GM04503 (cell line): Measurements from ENCODE around the gene RHOU.

Source experiments
- DNase-seq: peaks from one replicate; pipeline ENCODE4 v3.0.0-alpha.2; 2012; ENCODE audit warnings: low read depth

RHOU gene

DNA sequence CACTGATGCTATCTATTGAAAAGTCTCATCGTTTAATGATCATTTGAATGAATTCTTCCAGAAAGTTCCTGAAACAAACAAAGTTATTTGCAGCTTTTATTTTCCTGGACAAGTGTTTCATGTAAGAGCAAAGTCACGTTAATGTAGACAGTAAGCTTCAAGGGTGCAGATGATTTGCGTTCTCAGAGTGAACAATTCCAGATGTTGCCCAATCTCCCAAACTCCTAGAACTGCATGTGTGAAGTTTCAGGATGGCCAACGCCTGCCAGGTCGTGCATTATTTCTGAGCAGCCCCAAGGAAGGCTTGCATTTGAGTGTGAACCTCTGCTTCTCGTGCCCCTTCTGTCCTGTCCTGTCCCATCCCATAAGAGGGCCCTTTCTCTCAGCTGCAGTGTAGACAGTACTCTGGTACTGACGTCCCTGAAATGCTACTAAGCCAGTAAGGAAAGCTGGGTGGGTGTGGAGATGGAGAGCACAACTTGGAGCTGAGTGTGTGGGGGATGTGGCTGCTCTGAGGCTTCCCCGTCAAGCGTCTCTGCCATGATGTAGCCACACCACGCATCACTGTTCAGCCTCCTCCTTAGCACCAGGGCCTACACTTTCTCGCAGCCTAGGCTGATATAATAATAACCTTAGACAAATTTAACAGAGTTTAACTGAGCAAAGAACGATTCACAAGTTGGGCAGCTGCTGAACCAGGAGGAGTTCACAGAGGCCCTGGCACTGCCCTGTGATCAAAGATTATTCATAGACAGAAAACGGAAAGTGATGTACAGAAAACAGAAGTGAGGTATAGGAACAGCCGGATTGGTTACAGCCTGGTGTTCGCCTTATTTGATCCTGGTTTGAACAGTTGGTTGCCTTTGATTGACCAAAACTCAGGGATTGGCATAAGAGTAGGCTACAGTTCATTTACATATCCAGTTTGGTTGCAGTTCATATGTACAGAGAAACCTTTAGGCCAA is 50.4 kb downstream of the RHOU start:
- DNase-seq = no peak

GRCh38 chr1:228786361-228787129 is 51.3 kb downstream of the RHOU start:
- DNase-seq = no peak

DNA sequence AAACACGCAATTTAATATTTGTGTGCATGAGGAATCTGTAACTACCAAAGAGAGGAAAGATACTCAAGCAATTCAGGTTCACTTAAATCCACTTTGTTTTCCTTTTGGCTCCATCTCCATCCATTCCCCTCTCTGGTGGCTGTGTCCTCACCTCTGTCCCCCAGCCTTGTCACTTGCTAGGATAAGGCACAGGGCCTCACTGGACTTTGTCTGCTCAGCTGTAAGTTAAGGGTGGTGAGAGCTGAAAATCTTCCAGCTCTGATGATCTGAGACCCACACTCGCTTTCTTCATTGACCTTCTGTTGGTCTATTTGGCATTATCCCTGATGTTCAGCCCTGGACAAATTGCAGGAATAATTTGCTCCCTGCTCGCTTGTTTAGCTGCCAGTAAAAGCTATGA is 56.5 kb downstream of the RHOU start:
- DNase-seq = no peak

DNA sequence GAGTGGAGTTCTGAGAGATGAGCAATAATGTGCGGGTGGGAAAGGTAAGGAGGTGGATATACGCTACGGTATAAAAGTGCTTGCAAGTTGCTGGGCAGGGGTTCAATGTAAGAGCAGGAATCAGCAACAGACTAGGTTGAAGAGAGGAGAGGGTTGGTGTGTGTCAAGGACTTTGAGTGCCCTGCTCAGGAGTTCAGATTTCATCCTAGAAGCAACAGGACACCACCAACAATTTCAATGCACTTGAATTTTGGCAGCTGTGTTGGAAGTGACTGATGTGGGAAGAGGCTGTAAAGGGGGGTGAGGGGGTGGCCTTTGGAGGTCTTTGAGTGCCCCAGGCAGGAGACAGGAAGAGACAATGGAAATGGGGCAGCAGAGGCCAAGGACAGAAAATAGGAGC is 57.3 kb downstream of the RHOU start:
- no peak for DNase-seq

DNA sequence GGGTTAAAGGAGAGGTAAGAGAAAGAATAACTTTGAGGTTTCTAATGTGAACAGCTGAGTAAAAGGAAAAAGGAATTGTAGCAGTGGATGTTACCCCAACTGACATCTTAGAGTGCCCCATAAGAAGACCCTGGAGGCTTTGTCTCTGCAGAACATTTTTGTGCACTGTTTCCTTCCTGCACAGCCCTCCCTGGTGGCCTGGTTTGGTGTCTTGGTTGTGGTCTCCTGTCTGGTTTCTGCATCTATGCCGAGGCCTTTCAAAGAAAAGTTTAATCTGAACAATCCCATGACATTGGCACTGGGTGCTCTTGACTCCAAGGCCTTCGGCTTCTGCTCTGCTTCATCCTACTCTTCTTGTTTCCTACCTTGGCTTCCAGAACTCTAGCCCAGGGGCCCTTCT is 57.8 kb downstream of the RHOU start:
- DNase-seq = no peak

DNA sequence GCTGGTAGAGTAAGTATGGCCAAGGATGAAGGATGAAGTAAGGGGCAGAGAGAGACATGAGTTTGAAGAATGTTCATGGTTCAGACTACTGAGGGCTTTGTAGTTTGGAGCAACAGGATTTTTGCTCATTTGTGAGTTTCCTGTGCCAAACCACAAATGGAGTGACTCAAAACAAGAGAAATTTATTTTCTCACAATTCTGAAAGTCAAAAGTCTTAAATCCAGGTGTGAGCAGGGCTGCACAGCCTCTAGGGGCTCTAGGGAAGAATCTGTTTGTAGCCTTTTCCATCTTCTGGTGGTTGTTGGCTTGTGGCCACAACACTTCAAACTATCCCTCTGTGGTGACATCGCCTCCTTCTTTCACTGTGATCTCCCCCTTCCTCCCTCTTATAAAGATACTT is 58.9 kb downstream of the RHOU start:
- DNase-seq = no peak

GRCh38 chr1:228794810-228795209 is 59.5 kb downstream of the RHOU start:
- no peak for DNase-seq

- DNase-seq = no peak
These were observed 60.3 kb downstream of the RHOU start for GRCh38 chr1:228795596-228795995.
